SK-N-SH treated with all-trans-retinoic acid at 6 μM for 48 hours (cell line): ENCODE measurements around the gene FAM47B.

ENCODE experiments used
- ARNTL ChIP-seq: fragments of 450-650 bp; formaldehyde crosslinking; IDR thresholded peaks from 2 replicates; pipeline ENCODE4 v1.5.0; 2020; ENCODE audit warnings: low read depth, mild to moderate bottlenecking, moderate library complexity, borderline replicate concordance
- GLIS3 ChIP-seq: fragments of 250-450 bp; sonication (Bioruptor Pico); IDR thresholded peaks from 2 replicates; pipeline ENCODE4 v1.5.0; 2020; ENCODE audit warnings: mild to moderate bottlenecking, moderate library complexity
- RARB ChIP-seq: fragments of 250-450 bp; sonication (Bioruptor Pico); IDR thresholded peaks from 2 replicates; pipeline ENCODE4 v1.8.0; 2021; ENCODE audit warnings: mild to moderate bottlenecking, moderate library complexity
- ZFP3 ChIP-seq: fragments of 250-450 bp; sonication (Bioruptor Pico); IDR thresholded peaks from 2 replicates; pipeline ENCODE4 v1.5.0; 2020; ENCODE audit warnings: mild to moderate bottlenecking, moderate library complexity
- ZFP30 ChIP-seq: fragments of 450-650 bp; formaldehyde crosslinking; IDR thresholded peaks from 2 replicates; pipeline ENCODE4 v1.5.0; 2022; ENCODE audit warnings: mild to moderate bottlenecking, moderate library complexity
- ZNF565 ChIP-seq: fragments of 450-650 bp; formaldehyde crosslinking; conservative IDR thresholded peaks from 2 replicates; pipeline ENCODE4 v1.5.0; 2020; ENCODE audit warnings: low read depth, mild to moderate bottlenecking, moderate library complexity
- TF ChIP-seq, protein P1 (sequence below): fragments of 250-450 bp; sonication (Bioruptor Pico); IDR thresholded peaks from 2 replicates; pipeline ENCODE4 v1.5.1; 2021; ENCODE audit warnings: mild to moderate bottlenecking, moderate library complexity
- TF ChIP-seq, protein P2 (sequence below): fragments of 250-450 bp; sonication (Bioruptor Pico); IDR thresholded peaks from 2 replicates; pipeline ENCODE4 v1.5.1; 2020; ENCODE audit warnings: low read depth, mild to moderate bottlenecking, moderate library complexity
- TF ChIP-seq, protein P3 (sequence below): fragments of 250-450 bp; sonication (Bioruptor Pico); IDR thresholded peaks from 2 replicates; pipeline ENCODE4 v1.8.0; 2020; ENCODE audit warnings: mild to moderate bottlenecking, moderate library complexity, borderline replicate concordance

DNA sequence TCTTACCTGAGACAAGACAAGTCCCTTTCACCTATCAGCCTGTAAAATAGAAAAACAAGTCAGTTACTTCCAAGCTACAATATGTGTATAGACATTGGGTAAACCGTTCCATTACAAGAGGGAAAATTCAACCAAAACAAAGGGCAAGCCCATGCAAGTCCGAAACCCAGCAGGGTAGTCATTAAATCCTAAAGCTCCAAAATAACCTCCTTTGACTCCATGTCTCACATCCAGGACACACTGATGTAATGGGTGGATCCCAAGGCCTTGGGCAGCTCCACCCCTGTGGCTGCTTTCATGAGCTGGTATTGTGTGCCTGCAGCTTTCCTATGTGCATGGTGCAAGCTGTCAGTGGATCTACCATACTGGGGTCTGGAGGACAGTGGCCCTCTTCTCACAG lies 14.7 kb upstream of the FAM47B start:
- TF ChIP-seq ZFP30 (CRISPR knock-in tag) (no peak), ZFP3 (no peak), GLIS3 (CRISPR knock-in tag) (no peak), ARNTL (CRISPR knock-in tag) (no peak), ZNF565 (CRISPR knock-in tag) (no peak), RARB (CRISPR knock-in tag) (no peak)
- TF ChIP-seq, protein P1, sequence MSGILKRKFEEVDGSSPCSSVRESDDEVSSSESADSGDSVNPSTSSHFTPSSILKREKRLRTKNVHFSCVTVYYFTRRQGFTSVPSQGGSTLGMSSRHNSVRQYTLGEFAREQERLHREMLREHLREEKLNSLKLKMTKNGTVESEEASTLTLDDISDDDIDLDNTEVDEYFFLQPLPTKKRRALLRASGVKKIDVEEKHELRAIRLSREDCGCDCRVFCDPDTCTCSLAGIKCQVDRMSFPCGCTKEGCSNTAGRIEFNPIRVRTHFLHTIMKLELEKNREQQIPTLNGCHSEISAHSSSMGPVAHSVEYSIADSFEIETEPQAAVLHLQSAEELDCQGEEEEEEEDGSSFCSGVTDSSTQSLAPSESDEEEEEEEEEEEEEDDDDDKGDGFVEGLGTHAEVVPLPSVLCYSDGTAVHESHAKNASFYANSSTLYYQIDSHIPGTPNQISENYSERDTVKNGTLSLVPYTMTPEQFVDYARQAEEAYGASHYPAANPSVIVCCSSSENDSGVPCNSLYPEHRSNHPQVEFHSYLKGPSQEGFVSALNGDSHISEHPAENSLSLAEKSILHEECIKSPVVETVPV (CRISPR knock-in tag), result no peak
- TF ChIP-seq, protein P2, sequence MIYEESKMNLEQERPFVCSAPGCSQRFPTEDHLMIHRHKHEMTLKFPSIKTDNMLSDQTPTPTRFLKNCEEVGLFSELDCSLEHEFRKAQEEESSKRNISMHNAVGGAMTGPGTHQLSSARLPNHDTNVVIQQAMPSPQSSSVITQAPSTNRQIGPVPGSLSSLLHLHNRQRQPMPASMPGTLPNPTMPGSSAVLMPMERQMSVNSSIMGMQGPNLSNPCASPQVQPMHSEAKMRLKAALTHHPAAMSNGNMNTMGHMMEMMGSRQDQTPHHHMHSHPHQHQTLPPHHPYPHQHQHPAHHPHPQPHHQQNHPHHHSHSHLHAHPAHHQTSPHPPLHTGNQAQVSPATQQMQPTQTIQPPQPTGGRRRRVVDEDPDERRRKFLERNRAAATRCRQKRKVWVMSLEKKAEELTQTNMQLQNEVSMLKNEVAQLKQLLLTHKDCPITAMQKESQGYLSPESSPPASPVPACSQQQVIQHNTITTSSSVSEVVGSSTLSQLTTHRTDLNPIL (CRISPR knock-in tag), result no peak
- TF ChIP-seq, protein P3, sequence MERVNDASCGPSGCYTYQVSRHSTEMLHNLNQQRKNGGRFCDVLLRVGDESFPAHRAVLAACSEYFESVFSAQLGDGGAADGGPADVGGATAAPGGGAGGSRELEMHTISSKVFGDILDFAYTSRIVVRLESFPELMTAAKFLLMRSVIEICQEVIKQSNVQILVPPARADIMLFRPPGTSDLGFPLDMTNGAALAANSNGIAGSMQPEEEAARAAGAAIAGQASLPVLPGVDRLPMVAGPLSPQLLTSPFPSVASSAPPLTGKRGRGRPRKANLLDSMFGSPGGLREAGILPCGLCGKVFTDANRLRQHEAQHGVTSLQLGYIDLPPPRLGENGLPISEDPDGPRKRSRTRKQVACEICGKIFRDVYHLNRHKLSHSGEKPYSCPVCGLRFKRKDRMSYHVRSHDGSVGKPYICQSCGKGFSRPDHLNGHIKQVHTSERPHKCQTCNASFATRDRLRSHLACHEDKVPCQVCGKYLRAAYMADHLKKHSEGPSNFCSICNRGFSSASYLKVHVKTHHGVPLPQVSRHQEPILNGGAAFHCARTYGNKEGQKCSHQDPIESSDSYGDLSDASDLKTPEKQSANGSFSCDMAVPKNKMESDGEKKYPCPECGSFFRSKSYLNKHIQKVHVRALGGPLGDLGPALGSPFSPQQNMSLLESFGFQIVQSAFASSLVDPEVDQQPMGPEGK (CRISPR knock-in tag), result no peak
